Erythroblast (primary cell): Measurements from ENCODE around the gene SRRM4.

Experiments
- GATA1 ChIP-seq: IDR thresholded peaks from 2 replicates; pipeline ENCODE4 v1.6.1; 2011; ENCODE audit warnings: low read depth, mild to moderate bottlenecking, control low read depth, low read length, moderate library complexity
- POLR2A ChIP-seq: IDR thresholded peaks from 2 replicates; pipeline ENCODE4 v1.6.1; 2011; ENCODE audit warnings: mild to moderate bottlenecking, low read length

DNA sequence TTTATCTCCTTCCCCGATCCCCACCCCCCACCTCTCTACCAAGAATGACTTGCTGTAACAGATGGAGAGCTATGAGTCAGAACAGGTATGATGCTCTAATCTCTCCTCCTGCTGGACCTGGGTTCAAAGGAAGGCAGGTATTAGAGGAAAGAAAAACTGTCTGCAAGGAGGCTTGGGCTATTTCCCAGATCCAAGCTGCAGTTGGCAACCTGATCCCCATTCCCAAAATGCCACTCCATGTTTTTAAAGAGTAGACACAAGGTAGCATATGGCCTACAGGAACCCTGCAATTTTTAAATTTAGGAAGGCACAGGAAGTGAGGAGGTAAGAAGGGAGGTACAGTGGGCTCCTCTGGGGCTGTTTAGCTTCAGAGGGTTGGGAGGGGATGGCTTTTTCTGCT lies 33.0 kb downstream of the SRRM4 start:
- TF ChIP-seq POLR2A, result no peak
- TF ChIP-seq GATA1, result no peak
